ENCODE data around the gene RWDD3.

DNA sequence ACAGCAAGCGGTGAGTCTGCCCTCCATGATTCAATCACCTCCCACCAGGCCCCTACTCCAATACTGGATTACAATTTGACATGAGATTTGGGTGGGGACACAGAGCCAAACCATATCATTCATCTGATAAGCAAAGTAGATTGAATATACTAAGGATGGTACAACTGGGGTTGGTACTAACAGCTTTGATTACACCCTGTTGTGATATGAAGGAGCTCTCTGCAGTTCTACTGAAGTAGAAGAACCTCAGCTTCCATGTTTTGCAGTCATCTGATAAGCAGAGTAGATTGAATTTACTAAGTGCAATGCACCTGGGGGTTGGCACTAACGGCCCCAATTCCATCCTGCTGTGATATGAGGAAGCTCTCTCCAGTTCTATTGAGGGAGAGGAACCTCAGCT, 31.1 kb downstream of the RWDD3 start:
- TF ChIP-seq, protein P1, sequence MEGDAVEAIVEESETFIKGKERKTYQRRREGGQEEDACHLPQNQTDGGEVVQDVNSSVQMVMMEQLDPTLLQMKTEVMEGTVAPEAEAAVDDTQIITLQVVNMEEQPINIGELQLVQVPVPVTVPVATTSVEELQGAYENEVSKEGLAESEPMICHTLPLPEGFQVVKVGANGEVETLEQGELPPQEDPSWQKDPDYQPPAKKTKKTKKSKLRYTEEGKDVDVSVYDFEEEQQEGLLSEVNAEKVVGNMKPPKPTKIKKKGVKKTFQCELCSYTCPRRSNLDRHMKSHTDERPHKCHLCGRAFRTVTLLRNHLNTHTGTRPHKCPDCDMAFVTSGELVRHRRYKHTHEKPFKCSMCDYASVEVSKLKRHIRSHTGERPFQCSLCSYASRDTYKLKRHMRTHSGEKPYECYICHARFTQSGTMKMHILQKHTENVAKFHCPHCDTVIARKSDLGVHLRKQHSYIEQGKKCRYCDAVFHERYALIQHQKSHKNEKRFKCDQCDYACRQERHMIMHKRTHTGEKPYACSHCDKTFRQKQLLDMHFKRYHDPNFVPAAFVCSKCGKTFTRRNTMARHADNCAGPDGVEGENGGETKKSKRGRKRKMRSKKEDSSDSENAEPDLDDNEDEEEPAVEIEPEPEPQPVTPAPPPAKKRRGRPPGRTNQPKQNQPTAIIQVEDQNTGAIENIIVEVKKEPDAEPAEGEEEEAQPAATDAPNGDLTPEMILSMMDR (IDR thresholded peaks at IDR 0.05), result no peak
- TF ChIP-seq POLR2A (IDR thresholded peaks at IDR 0.05), result no peak
